SIG-M5 (cell line): ENCODE data around the gene DDX42.
"Not testable (repeated sequence)": the region's sequence is repeated elsewhere in the genome, so short reads cannot be mapped to it uniquely, and the experiment has no call there.

Experiments used
- DNase-seq: peaks from one replicate; lab custom pipeline; 2025; lab: John Stamatoyannopoulos, UW

Gene DDX42

DNA sequence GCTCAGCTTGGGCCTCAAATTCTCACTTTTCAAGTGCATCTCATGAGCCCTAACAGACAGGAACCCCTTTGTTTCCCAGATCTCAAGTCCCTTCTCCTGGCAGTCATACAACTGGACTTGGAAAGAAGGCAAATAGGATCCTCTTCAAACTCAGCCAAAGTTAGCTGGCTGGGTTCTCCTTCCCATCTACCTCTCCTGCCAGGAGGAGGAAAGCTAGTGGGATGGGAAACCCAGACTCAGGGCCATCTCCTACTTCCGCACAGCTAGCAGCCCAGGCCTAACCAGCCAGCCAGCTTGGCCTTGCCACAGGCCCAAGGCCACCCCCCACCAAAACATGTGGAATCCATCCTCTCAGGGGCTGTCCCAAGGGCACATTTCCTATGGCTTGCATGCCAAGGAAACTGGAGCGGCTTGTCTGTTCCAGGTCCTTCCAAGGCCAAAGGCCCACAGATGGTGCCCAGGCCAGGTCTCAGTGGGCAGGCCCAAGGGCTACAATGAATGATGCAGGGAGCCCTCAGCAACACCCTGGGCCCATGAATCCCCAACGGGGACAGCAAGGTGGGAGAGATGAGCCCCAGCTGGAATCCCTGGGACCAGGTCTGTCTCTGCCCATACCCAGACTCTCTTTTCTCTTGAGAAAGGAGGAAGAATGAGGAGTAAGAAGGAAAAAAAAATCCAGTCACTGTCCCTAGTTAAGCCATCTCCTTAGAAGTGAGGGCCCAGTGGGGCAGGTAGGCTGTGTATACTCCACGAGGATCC is 66.8 kb downstream of the DDX42 start:
- no peak for DNase-seq

DNA sequence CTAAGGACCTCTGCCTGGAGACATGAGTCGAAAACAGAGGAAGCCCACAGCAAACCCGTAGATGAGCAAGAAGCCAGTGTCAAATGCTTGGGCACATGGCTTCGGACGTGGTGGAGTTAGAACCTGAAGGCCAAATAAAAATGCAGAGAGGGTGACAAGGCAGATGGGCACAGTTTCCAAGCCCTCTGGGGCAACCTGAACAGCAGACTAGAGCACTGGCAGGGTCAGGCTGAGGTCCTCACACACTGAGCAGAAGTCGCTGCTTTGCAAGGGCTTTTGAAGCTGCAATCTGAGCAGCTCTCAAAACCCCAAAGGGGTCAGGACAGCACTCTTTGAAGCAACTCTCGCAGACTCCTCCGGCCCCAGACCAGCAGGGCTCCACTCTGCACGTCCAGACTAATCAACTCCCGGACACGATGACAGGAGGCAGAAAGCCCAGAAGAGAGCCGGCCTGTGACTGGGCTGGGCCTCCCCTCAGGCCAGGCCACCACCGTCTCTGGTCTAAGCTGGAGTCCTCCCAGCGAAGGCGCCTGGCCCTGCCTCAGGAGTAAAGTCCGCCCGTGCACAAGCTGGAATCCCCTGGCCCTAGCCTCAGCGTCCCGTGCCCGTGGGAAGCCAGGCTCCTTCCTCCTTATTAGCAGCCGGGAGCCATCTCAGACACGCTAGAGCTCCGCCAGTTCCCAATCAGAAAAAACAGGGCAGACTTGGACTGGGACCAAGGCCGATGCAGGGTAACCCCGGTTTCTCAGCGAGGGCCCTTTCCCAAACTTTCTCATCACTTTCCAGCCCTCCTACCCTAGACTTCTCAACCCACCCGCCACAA is 67.6 kb downstream of the DDX42 start:
- no peak for DNase-seq

DNA sequence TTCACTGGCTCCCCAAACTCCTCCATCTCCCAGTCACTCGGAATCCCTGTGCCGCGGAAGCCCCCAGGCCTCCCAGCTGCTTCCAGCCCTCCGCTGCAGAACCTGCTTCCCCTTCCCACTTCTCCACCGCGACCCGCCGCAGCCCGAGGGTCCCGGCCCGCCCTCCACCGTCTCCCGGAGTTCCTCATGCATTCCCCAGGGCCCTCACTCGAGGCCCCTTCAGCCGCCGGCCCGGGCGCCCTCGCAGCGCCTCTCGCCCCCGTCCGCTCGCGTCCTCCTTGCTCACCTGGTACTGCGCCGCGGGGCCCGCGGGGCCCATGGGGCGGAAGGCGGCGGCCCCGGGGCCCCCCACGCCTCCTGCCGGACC is 68.2 kb downstream of the DDX42 start:
- no peak for DNase-seq

DNA sequence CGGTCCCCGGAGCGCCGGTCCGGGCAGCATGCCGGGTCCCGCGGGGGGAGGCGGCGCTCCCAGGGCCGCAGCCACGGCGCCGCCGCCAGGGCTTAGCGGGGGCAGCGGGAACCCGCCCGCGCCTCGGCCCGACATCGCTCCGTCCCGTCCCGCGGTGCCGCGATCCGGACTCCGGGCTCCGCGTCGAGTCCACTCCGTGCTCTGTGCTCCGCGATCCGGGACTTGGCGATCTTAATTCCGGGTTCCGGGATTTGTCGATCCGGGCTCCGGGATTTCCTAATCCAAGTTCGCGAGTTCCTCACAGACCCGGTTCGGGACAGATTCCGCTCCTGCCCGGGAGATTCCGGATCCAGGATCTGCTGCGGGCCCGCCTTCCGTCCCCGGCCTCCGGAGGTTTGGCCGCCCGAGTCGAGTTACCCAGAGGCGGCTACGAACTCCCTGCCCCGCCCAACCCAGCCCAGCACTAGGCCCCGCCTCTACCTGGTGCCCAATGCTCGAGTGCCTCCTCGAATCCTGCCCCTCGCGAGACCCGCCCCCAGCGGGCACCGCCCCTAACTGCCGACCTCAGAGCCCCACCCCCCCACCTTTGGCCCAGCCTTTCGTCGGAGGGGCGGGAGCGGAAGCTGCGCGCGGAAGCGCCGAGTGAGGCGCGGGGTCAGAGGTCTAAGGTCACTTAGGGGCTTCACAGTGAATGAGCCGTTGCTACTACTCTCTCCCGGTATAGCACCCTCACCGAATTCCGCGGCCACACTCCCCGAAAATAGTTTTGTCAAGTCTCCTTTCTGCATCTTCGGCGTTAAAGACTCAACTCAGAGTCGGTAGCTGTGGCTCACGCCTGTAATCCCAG is 68.8 kb downstream of the DDX42 start, which contains the start of gene SMARCD2:
Gene SMARCD2, minus strand, starts transcription at position 146 of the 847 bp plus-strand sequence. Its CDS starts 11 bp downstream, at position 135.
- DNase-seq = peak; percentile 84

DNA sequence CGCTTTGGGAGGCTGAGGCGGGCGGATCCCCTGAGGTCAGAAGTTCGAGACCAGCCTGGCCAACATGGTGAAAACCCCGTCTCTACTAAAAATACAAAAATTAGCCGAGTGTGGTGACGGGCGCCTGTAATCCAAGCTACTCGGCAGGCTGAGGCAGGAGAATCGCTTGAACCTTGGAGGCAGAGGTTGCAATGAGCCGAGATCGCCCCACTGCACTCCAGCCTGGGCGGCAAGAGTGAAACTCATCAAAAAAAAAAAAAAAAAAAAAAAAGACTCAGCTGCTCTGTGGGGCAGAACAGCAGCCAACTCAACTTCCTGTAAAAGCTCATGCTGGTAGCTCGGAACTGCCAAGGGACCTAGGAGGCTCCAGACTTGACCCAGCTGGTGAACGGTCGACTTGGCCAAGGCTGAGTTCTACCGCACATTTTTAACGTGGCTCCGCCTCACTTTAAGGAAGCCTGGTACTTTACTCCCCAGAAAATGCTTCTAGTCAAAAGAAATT is 69.5 kb downstream of the DDX42 start:
- DNase-seq = peak; percentile 35

DNA sequence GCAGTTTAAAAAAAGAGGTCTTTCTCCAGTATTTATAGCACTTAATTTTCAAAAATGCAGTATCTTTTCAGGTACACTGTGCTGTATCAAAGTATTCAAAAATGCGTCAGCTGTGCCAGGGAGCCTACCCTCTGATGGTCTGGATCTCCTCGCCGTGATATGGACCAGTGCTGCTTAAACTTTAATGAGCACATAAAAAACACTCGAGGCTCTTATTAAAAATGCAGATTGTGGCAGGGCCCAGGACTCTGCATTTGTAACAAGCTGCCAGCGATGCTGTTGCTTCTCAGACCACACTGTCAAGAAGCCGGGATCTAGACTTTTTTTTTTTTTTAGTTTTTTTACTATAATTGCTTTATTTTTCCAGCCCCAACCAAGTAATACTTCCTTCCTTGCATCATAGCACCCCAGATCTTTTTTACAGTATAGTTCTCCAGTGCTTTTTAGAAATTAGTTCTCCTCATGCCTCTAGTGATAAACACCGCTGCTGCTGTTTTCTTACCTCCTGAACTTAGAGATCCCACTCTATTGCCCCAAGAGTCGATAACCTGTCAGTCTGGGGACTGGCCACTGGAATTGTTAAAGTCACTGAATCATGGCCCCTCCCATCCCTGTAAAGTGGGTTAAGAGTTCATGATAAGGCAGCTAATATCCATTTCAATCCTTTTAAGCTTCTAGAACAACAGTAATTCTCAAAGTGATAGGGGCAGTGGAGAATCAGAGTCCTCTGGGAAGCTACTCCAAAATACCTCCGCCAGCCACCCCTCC is 70.1 kb downstream of the DDX42 start:
- no peak for DNase-seq

GRCh38 chr17:63845509-63845908 is 71.5 kb downstream of the DDX42 start:
- DNase-seq = no peak

DNA sequence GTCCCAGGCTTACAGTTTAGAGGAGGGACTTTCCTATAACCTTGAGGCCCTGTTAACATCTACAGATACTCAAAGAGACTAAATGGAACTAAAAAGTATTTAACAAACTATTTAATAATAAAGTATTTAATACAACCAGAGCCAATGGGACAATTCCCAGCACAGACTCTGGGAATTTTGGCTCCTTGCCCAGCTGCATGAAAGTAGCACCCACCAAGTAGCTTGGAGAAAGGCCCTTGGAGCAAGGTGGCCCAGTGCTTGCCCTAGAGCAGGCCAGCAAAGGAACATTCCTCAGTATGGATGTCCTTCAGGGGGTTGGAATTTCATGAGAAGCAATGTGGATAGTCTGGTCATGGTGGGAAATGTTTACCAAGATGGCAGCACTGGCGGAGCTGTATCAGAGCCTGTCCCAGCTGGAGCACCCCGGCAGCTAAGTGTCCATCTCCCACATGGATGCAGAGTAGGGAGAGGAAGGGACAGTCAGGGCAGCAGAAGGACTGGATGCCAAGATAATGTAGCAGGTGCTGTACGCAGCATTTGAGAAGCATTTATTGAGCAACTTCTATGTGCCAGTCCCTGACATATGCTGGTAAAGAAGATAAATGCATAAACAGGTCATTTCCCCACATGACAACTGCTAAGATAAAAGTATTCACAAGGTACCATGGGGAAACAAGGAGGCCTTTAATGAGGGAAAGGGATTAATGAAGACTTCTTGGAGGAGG is 73.7 kb downstream of the DDX42 start:
- DNase-seq = no peak

DNA sequence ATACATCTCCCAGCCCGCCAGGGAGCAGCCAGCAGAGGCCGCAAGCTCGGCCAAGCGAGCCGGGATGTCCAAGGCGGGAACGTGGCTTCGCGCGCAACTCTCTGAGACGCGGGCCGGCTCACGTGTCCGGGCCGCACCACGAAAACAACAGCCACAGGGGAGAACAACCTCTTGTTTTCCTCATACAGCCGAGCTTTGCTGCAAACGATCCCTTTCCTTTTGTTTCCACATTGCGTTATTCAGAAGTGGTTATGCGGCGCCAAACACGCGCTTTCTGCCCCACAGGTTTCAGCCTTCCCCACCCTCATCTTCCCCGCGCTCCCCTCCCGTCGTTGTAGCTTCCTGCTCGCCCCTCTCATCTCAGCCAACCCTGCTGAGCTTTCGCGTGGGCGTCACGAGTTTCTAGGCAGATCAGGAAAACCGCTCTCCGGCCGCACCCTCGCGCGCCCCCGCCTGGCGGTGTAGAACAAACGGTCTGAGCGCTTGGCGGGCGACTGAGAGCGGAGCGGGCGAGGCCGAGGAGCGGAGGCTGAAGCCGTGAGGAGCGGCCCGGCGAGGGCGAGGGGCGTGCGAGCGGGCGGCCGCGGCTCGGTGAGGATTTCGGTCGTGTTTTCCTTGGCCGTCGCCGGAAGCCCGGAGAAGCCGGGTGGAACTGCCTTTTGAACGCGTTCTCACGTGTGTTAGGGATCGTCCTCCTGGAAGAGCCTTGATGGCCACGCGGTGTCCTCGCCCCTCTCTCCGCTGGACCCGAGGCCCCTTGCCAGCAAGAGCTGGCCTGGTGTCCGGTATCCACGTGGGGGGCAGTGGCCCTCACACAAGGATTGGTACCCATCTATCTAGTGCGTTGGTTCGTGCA is 75.1 kb downstream of the DDX42 start:
- peak; percentile 42 for DNase-seq

GRCh38 chr17:63850401-63850800 is 76.4 kb downstream of the DDX42 start:
- no peak for DNase-seq

- DNase-seq = no peak
These were observed 79.3 kb downstream of the DDX42 start for GRCh38 chr17:63853260-63853659.

GRCh38 chr17:63854709-63855108 is 80.7 kb downstream of the DDX42 start:
- DNase-seq = no peak

- DNase-seq = no peak
These were observed 81.2 kb downstream of the DDX42 start for GRCh38 chr17:63855185-63855584.

GRCh38 chr17:63856425-63856824 is 82.5 kb downstream of the DDX42 start:
- DNase-seq = not testable (repeated sequence)

DNA sequence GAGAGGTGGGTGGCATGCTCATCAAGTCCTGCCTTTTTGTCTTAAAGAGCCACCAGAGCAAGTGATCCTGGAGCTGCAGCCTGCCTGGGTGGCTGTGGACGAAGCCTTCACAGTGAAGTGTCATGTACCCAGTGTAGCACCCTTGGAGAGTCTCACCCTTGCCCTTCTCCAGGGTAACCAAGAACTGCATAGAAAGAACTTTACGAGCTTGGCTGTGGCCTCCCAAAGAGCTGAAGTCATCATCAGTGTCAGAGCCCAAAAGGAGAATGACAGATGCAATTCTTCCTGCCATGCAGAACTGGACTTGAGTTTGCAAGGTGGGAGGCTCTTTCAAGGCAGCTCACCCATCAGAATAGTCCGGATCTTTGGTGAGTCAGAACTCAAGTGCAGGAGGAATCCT is 85.3 kb downstream of the DDX42 start:
- no peak for DNase-seq

DNA sequence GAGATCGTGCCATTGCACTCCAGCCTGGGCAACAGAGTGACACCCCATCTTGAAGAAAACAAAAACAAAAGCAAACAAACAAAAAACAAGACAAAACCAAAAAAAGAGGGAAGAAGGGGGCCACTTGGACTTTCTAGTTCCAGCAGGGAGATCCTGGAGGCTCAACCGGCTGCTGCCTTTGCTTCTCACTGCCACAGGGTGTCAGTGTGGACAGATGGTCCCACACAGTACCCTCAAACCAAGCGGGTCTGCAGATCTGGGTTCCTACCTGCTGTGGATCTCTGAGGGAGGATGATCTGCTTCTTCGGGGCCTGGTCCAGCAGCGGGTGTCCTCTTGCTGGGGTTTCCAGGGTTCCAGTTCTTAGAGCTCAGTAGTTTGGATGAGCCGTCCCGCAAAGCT is 92.7 kb downstream of the DDX42 start:
- DNase-seq = not testable (repeated sequence)
